GM06990 (cell line): ENCODE measurements around the gene ZNF609.
A peak's percentile ranks its signal among the peaks of the same experiment; 100 is the strongest.

Source experiments
- DNase-seq: peaks from one replicate; pipeline ENCODE4 v3.0.0-alpha.2; 2011; ENCODE audit not compliant: insufficient read length; ENCODE audit errors: extremely low read depth
- H3K27me3 ChIP-seq: replicated peaks from 2 replicates; pipeline ENCODE4 v1.6.0; 2011; ENCODE audit warnings: low read length; ENCODE audit not compliant: control insufficient read depth, insufficient read depth
- H3K36me3 ChIP-seq: 2 replicates; pipeline ENCODE4 v1.5.1; 2011; ENCODE audit warnings: low read length; ENCODE audit not compliant: control insufficient read depth, insufficient read depth
- H3K4me3 ChIP-seq: replicated peaks from 2 replicates; pipeline ENCODE4 v1.5.1; 2011; ENCODE audit warnings: low read depth, mild to moderate bottlenecking, control low read depth, low read length
- TF ChIP-seq, protein P1 (sequence below): IDR thresholded peaks from 2 replicates; pipeline ENCODE4 v1.5.1; 2011; ENCODE audit warnings: low read length, control low read depth, mild to moderate bottlenecking, inconsistent platforms; ENCODE audit not compliant: insufficient read depth, poor library complexity, severe bottlenecking

The ZNF609 gene

DNA sequence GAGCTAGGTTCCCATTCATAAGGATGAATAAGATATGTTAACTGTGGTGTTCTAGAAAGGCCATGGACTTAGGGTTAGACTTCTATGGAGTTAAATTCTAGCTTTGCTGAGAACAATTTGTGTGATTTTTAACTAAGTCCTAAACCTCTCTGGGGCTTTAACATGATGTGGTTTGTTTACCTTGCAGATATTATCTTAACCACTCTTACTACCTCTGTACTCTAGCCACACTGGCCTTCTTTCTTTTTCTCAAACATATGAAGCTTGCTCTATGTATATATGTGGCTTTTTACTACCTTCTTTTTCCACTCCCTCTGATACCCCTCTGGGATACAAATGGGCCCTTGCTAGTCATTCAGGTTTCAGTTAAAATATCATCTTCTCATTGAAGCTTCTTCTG lies 108.4 kb downstream of the ZNF609 start:
- Histone ChIP-seq H3K4me3 (no peak overlapping the region), H3K36me3 (no peaks in the 10 kb centered on the region), H3K27me3 (no peaks in the 10 kb centered on the region)
- TF ChIP-seq, protein P1, sequence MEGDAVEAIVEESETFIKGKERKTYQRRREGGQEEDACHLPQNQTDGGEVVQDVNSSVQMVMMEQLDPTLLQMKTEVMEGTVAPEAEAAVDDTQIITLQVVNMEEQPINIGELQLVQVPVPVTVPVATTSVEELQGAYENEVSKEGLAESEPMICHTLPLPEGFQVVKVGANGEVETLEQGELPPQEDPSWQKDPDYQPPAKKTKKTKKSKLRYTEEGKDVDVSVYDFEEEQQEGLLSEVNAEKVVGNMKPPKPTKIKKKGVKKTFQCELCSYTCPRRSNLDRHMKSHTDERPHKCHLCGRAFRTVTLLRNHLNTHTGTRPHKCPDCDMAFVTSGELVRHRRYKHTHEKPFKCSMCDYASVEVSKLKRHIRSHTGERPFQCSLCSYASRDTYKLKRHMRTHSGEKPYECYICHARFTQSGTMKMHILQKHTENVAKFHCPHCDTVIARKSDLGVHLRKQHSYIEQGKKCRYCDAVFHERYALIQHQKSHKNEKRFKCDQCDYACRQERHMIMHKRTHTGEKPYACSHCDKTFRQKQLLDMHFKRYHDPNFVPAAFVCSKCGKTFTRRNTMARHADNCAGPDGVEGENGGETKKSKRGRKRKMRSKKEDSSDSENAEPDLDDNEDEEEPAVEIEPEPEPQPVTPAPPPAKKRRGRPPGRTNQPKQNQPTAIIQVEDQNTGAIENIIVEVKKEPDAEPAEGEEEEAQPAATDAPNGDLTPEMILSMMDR, result no peak
- no peak for DNase-seq

DNA sequence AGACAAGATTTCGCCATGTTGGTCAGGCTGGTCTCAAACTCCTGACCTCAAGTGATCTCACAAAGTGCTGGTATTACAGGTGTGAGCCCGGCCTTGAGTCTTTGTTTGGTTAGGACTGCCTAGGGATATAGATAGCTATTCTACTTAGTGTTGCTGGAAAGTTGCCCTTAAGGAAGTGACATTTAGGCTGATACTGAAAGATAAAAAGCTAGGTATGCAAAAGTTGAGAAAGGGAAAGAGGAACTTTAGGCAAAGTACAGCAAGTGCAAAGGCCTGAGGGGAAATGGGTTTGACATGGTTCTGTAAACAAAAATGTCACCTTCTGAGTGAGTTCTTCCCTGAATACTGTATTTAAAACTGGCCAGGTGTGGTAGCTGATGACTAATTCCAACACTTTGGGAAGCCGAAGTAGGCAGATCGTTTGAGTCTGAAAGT lies 111.5 kb downstream of the ZNF609 start:
- H3K36me3 ChIP-seq, result no peaks in the 10 kb centered on the region
- no peaks in the 10 kb centered on the region for H3K27me3 ChIP-seq
- TF ChIP-seq, protein P1, result no peak
- DNase-seq, result peak; percentile 68
- no peak overlapping the region; the same call in 1 of the 2 replicates for H3K4me3 ChIP-seq

DNA sequence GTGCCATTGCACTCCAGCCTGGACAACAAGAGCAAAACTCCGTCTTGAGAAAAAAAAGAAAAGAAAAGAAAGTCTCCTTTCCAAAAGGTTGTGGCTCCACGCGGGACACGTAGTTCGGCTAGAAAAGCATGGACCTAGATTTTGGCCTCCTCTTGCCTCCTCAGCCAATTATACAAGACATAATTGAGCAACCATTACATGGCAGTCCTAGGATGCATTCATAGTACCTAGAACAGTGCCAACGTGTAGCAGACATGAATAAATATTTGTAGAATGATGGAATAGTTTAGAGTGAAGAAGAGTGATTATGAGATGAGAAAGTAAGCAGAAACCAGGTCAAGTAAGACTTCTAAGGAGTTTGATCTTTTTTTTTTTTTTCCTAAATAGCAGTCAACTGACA lies 112.5 kb downstream of the ZNF609 start:
- Histone ChIP-seq H3K36me3 (no peaks in the 10 kb centered on the region), H3K4me3 (no peak overlapping the region), H3K27me3 (no peaks in the 10 kb centered on the region)
- DNase-seq, result no peak
- TF ChIP-seq, protein P1, result no peak

DNA sequence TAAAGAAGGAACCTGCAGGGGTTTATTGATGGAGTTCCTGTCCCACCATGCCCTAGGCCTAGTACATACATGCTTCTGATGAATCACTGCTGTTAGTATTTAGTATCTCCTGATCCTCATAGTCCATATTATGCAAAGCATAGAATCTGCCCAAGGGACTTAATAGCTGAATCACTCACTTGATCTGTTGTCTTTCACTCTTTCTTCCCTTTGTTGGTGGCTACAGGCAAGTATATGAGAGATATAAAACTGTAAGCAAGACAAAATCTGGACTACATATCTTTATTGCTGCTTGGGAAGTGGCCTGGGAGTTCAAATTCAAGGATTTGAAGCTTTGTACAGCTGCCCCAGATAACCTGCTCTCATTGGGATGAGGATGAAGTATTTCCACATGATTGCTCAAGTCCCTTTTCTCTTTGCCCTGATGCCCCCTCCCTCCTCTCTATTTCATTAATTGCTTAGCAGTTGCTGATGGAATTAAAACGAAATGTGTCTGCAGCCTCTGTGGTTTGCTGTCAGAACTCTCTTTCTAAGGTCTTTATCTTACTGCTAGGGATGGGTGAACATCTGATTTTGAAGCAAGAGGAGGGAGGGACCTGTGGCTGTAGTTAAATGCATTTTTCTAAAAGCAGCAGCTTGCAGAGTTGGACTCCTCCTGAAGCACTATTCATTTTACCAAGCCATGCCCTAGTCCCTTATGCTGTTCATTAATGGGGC lies 114.1 kb downstream of the ZNF609 start:
- H3K27me3 ChIP-seq, result no peaks in the 10 kb centered on the region
- DNase-seq, result no peak
- no peak overlapping the region for H3K4me3 ChIP-seq
- no peaks in the 10 kb centered on the region for H3K36me3 ChIP-seq
- TF ChIP-seq, protein P1, result no peak

DNA sequence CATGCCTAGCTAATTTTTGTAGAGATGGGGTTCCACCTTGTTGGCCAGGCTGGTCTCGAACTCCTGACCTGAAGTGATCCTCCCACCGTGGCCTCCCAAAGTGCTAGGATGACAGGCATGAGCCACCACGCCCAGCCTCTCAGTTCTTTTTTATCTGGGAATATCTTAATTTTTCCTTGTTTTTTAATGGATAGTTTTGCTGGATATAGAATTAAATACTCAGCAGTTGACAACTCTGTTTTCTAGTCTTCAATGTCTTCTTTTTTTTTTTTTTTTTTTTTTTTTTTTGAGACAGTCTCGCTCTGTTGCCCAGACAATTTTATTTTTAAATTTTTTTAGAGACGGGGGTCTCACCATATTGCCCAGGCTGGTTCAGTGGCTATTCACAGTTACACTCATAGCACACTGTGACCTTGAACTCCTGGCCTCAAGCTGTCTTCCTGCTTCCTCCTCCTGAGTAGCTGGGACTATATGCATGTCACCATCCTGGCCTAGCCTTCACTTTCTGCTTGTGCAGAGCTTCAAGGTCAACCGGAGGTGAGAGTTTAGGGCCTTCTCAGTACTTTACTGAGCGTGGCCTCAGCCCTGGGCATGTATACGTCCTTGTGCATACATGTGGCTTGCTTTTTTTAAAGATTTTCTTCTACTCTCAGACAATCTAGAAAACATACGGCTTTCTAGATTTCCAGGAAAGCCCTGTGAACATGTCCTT lies 120.5 kb downstream of the ZNF609 start:
- TF ChIP-seq, protein P1, result no peak
- no peak overlapping the region for H3K4me3 ChIP-seq
- no peaks in the 10 kb centered on the region for H3K36me3 ChIP-seq
- H3K27me3 ChIP-seq, result no peaks in the 10 kb centered on the region
- no peak for DNase-seq
